Thyroid gland (tissue), 4 donors: Measurements from ENCODE around the gene ING3. TPM values are rescaled to one million over a fixed set of nuclear protein-coding genes. Genes with fewer than 3 reads are reported as not detected.

ENCODE experiments used
- DNase-seq, 2 donors: peaks; one replicate each; pipeline ENCODE4 v3.0.0-alpha.2; 2019
- H3K27ac ChIP-seq, 3 donors: fragments of 200-600 bp; sonication (generic); 1 replicate in 2 of 3; 2 replicates in 1 of 3; pipeline ENCODE4 v1.5.1; 2016 to 2019; ENCODE audit warnings: mild to moderate bottlenecking in 1 of 3, moderate library complexity in 1 of 3
- H3K27me3 ChIP-seq: fragments of 200-600 bp; sonication (generic); one replicate; pipeline ENCODE4 v1.5.1; 2019
- H3K36me3 ChIP-seq, 2 donors: fragments of 200-600 bp; sonication (generic); one replicate each; pipeline ENCODE4 v1.5.1; 2016 to 2019
- H3K4me1 ChIP-seq, 2 donors: fragments of 200-600 bp; sonication (generic); one replicate each; pipeline ENCODE4 v1.5.1; 2017 to 2019
- H3K4me3 ChIP-seq, 3 donors: fragments of 200-600 bp; sonication (generic); replicated peaks in 1 of 3; 1 replicate in 2 of 3; 2 replicates in 1 of 3; pipeline ENCODE4 v1.5.1; 2016; ENCODE audit warnings: mild to moderate bottlenecking in 1 of 3
- H3K9me3 ChIP-seq: fragments of 200-600 bp; sonication (generic); one replicate; pipeline ENCODE4 v1.5.1; 2017
- POLR2A ChIP-seq, 2 donors: fragments of 450-650 bp; IDR thresholded peaks; one replicate each; pipeline ENCODE4 v1.6.1; 2017; ENCODE audit warnings: antibody characterized with exemption in 2 of 2, mild to moderate bottlenecking in 2 of 2, moderate library complexity in 1 of 2
- WGBS, 2 donors: methylation state at CpG; one replicate each; pipeline ENCODE4 v1.1.5; 2017; 5-methylcytosine and 5-hydroxymethylcytosine counted together
- intact Hi-C: fragments of 100-400 bp; cut with DNase I; formaldehyde crosslinking; loops from one replicate; pipeline ENCODE4 v1.15.1; 2023
- small RNA-seq: library from RNA; depleted of rRNA; stranded (forward); fragments of <200 nt; gene quantifications from one replicate; pipeline ENCODE3, GENCODE V24; 2016
- total RNA-seq, 4 donors: library from RNA; depleted of rRNA; stranded (reverse); fragments of >200 nt; gene quantifications; one replicate each; pipeline ENCODE4 v1.2.3, GENCODE V29; 2016
- TF ChIP-seq, protein P1 (sequence below), 6 experiments: fragments of 200-600 bp in 3 of 6; fragments of 450-650 bp in 3 of 6; sonication (generic) in 3 of 6; IDR thresholded peaks; one replicate each; pipeline ENCODE4 v1.5.1; 2016 to 2019; ENCODE audit warnings: antibody characterized with exemption in 6 of 6, mild to moderate bottlenecking in 2 of 6, inconsistent platforms in 1 of 6, moderate library complexity in 1 of 6

The ING3 gene
- total RNA-seq, 4 donors from 2014 or later = 23.7 to 40.8 (median 37.1) TPM

DNA sequence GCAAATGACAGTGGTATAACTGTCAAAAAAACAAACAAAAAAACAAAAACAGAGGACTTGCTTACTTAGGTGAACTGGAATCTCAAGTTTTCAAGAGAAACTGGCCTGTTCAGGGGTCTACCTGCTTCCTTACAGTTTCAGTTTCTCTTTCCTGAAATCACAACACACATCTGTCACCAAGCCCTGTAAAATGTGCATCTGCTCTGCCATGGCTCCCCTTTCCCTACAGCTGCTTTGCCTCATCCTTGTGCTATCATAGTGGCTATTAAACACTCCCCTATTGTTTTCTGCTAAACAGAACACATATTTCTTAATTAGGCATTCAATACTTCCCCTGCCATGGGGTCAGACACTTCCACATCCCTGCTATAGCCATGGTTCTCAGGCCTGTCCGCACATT lies 75.6 kb downstream of the ING3 start:
- no peak for TF ChIP-seq POLR2A (IDR thresholded peaks at IDR 0.05)
- TF ChIP-seq, protein P1, sequence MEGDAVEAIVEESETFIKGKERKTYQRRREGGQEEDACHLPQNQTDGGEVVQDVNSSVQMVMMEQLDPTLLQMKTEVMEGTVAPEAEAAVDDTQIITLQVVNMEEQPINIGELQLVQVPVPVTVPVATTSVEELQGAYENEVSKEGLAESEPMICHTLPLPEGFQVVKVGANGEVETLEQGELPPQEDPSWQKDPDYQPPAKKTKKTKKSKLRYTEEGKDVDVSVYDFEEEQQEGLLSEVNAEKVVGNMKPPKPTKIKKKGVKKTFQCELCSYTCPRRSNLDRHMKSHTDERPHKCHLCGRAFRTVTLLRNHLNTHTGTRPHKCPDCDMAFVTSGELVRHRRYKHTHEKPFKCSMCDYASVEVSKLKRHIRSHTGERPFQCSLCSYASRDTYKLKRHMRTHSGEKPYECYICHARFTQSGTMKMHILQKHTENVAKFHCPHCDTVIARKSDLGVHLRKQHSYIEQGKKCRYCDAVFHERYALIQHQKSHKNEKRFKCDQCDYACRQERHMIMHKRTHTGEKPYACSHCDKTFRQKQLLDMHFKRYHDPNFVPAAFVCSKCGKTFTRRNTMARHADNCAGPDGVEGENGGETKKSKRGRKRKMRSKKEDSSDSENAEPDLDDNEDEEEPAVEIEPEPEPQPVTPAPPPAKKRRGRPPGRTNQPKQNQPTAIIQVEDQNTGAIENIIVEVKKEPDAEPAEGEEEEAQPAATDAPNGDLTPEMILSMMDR (IDR thresholded peaks at IDR 0.05) = no peak
- no peak overlapping the region for H3K4me3 ChIP-seq
- DNase-seq = no peak
- intact Hi-C loops = no loop called here
- no peak overlapping the region for H3K27ac ChIP-seq
- WGBS, 2 donors = 92 to 95% methylated on average over 1 of the region's 1 CpG
- peaks cover 15 to 25% of the 10 kb centered on the region in 2 donors for H3K4me1 ChIP-seq
- no peaks in the 10 kb centered on the region for H3K27me3 ChIP-seq
- H3K36me3 ChIP-seq = no peaks in the 10 kb centered on the region
- no peaks in the 10 kb centered on the region for H3K9me3 ChIP-seq

DNA sequence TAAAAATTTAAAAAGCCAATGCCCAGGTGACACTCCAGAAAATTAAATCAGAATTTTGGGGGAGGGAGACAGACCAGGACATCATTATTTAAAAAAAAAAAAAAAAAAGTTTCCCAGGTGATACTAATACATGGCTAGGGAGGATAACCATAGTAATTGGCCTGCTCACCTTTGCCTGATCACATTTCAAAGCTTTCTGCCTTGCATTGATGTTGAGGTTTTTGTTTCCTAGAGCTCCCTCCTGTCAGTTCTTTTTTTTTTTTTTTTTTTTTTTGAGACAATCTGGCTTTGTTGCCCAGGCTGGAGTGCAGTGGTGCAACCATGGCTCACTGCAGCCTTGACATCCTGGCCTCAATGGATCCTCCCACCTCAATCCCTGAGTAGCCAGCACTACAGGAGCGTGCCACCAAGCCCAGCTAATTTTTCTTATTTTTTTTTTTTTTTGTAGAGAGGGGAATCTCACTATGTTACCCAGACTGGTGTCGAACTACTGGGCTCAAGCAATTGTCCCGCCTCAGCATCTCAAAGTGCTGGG lies 76.1 kb downstream of the ING3 start:
- 96 to 97% methylated on average over 3 of the region's 3 CpGs for WGBS, 2 donors
- no peak for TF ChIP-seq POLR2A (IDR thresholded peaks at IDR 0.05)
- TF ChIP-seq, protein P1 (IDR thresholded peaks at IDR 0.05) = no peak

More for the DNA sequence above, 76.1 kb downstream of the ING3 start:
- Histone ChIP-seq H3K4me1 (peaks cover 15 to 25% of the 10 kb centered on the region in 2 donors), H3K27ac (no peak overlapping the region), H3K9me3 (no peaks in the 10 kb centered on the region), H3K36me3 (no peaks in the 10 kb centered on the region), H3K27me3 (no peaks in the 10 kb centered on the region), H3K4me3 (no peak overlapping the region)
- DNase-seq = no peak
- intact Hi-C loops = no loop called here

Small RNAs within 50 kb of the gene (small RNA-seq; reads per million reads assigned to genes)
- not detected for gene RNA5SP240

Other genes starting within 250 kb of the ING3 start
- 10 to 100 TPM; 36.2 to 55.1 (median 48.8) TPM for gene TSPAN12, start 92.6 kb upstream of the ING3 start, total RNA-seq
- 10 to 100 TPM in 2 of 4 donors, 1 to 10 TPM in 2; 7.4 to 19.6 (median 11.4) TPM for gene CPED1, start 37.9 kb downstream of the ING3 start, total RNA-seq